Measurements from ENCODE around the gene HNRNPL.

- TF ChIP-seq CHD2 (IDR thresholded peaks at IDR 0.05; ENCODE audit: low read length, partially characterized antibody) (no peak), RNF2 (IDR thresholded peaks at IDR 0.05; ENCODE audit: borderline replicate concordance, low read depth) (no peak), RFX5 (IDR thresholded peaks at IDR 0.05) (no peak), MAFK (IDR thresholded peaks at IDR 0.05; ENCODE audit: partially characterized antibody) (no peak), CTCF (IDR thresholded peaks at IDR 0.05) (no peak), HDAC2 (IDR thresholded peaks at IDR 0.05) (no peak), REST (IDR thresholded peaks at IDR 0.05) (no peak), PBX3 (IDR thresholded peaks at IDR 0.05) (no peak), KDM1A (IDR thresholded peaks at IDR 0.05; ENCODE audit: low read depth) (no peak), MYC (IDR thresholded peaks at IDR 0.05; ENCODE audit: borderline replicate concordance, low read length) (no peak), CEBPB (IDR thresholded peaks at IDR 0.05) (no peak), MAX (IDR thresholded peaks at IDR 0.05) (no peak), POLR2A (IDR thresholded peaks at IDR 0.05; ENCODE audit: low read length) (peak; percentile 5; the same call in 1 of the 2 replicates), RAD21 (conservative IDR thresholded peaks at IDR 0.05 in 1 of 2, IDR thresholded peaks at IDR 0.05 in 1 of 2) (no peak)
These were observed 12.7 kb downstream of the HNRNPL start for GRCh38 chr19:38836983-38837626.

All from A549 (cell line).